Renal cortex interstitium (tissue), 11 donors: ENCODE data around the gene ELMO3. TPM values are rescaled to one million over a fixed set of nuclear protein-coding genes. Genes with fewer than 3 reads are reported as not detected.

Source experiments
- DNase-seq, 11 donors: peaks; one replicate each; pipeline ENCODE4 v3.0.0-alpha.2; 2013; ENCODE audit warnings: low read depth in 9 of 11, low spot score in 4 of 11; ENCODE audit errors: extremely low read depth in 1 of 11
- polyA plus RNA-seq, 3 donors: library from polyadenylated mRNA; unstranded; fragments of 120-200 nt; gene quantifications; one replicate each; pipeline ENCODE4 v1.2.1, GENCODE V29; 2013; ENCODE audit not compliant: insufficient read length in 3 of 3

The ELMO3 gene
- polyA plus RNA-seq, 3 donors: 3.6 to 6.5 (median 5.6) TPM

GRCh38 chr16:67206838-67207248, 7.9 kb downstream of the ELMO3 start:
- no peak for DNase-seq

- DNase-seq: no peak
Measured at GRCh38 chr16:67207249-67208091, 8.5 kb downstream of the ELMO3 start.

GRCh38 chr16:67208154-67208896, 9.4 kb downstream of the ELMO3 start:
- no peak for DNase-seq

- no peak for DNase-seq
Measured at GRCh38 chr16:67209565-67209964, 10.6 kb downstream of the ELMO3 start.

GRCh38 chr16:67210069-67210937, 11.4 kb downstream of the ELMO3 start:
- DNase-seq: no peak

- no peak for DNase-seq
Measured at GRCh38 chr16:67211674-67212073, 12.7 kb downstream of the ELMO3 start.

- DNase-seq: no peak
Measured at GRCh38 chr16:67212766-67213165, 13.8 kb downstream of the ELMO3 start.

GRCh38 chr16:67213197-67214019, 14.5 kb downstream of the ELMO3 start:
- DNase-seq: no peak

- DNase-seq: no peak
Measured at GRCh38 chr16:67215706-67216105, 16.8 kb downstream of the ELMO3 start.

- DNase-seq: no peak
Measured at GRCh38 chr16:67216612-67217490, 17.9 kb downstream of the ELMO3 start.

GRCh38 chr16:67223992-67224391, 25.1 kb downstream of the ELMO3 start:
- no peak for DNase-seq

GRCh38 chr16:67226295-67226803, 27.4 kb downstream of the ELMO3 start:
- DNase-seq: peak in 2 of 11 donors; percentile 13 to 31

- peak; percentile 94 to 100 (median 99) for DNase-seq
Measured at GRCh38 chr16:67226804-67227566, 28.1 kb downstream of the ELMO3 start, which contains the start of gene TMEM208. TMEM208 (plus strand) TSS chr16:67227130; CDS start chr16:67227219, 89 bp downstream.

GRCh38 chr16:67227567-67227921, 28.6 kb downstream of the ELMO3 start:
- DNase-seq: no peak

GRCh38 chr16:67228034-67228785, 29.3 kb downstream of the ELMO3 start:
- no peak for DNase-seq

GRCh38 chr16:67228905-67229304, 30.0 kb downstream of the ELMO3 start:
- no peak for DNase-seq
